K562 (cell line): ENCODE results near the gene TMCO1. TPM values are rescaled to one million over a fixed set of nuclear protein-coding genes. Genes with fewer than 3 reads are reported as not detected.

Experiments used
- BRD9 ChIP-seq: fragments of 450-650 bp; IDR thresholded peaks from 2 replicates; pipeline ENCODE4 v1.6.1; 2018; ENCODE audit warnings: low read depth; ENCODE audit not compliant: partially characterized antibody
- ELF4 ChIP-seq: fragments of 450-650 bp; formaldehyde crosslinking; IDR thresholded peaks from 2 replicates; pipeline ENCODE4 v1.4.0; 2022; ENCODE audit warnings: missing genetic modification characterization
- HNRNPH1 ChIP-seq: fragments of 200-400 bp; formaldehyde crosslinking; optimal IDR thresholded peaks from 2 replicates; pipeline ENCODE3; 2017; ENCODE audit warnings: low read depth, mild to moderate bottlenecking, low read length, moderate library complexity
- NR2F6 ChIP-seq: fragments of 450-650 bp; formaldehyde crosslinking; IDR thresholded peaks from 2 replicates; pipeline ENCODE4 v1.4.0; 2020; ENCODE audit warnings: mild to moderate bottlenecking
- NRF1 ChIP-seq, 2 experiments: fragments of 450-650 bp; IDR thresholded peaks in 1 of 2; conservative IDR thresholded peaks in 1 of 2; 2 replicates each; pipeline ENCODE4 v1.6.1; 2014; ENCODE audit warnings: mild to moderate bottlenecking in 2 of 2
- POLR2H ChIP-seq: IDR thresholded peaks from 2 replicates; pipeline ENCODE4 v1.6.1; 2016; ENCODE audit warnings: missing genetic modification characterization, low read depth, mild to moderate bottlenecking, control low read depth, missing compliant biosample characterization, moderate library complexity
- PRPF4 ChIP-seq: fragments of 200-400 bp; formaldehyde crosslinking; IDR thresholded peaks from one replicate; pipeline ENCODE4 v1.6.1; 2017; ENCODE audit warnings: low read length, low read depth, mild to moderate bottlenecking; ENCODE audit not compliant: insufficient read depth, poor library complexity, severe bottlenecking
- TOE1 ChIP-seq, 2 experiments: fragments of 450-650 bp in 1 of 2; sonication (generic) in 1 of 2; formaldehyde crosslinking in 1 of 2; IDR thresholded peaks; 2 replicates each; pipeline versions ENCODE4 v1.7.1 to v1.8.0; 2016 to 2022; ENCODE audit warnings: borderline replicate concordance in 2 of 2, mild to moderate bottlenecking in 2 of 2, antibody characterized with exemption in 1 of 2, inconsistent platforms in 1 of 2, low read depth in 1 of 2, missing genetic modification reagents in 1 of 2, moderate library complexity in 1 of 2
- ZC3H4 ChIP-seq: sonication (generic); formaldehyde crosslinking; IDR thresholded peaks from 2 replicates; pipeline ENCODE4 v1.9.0; 2021; ENCODE audit warnings: missing genetic modification reagents, borderline replicate concordance
- polyA plus RNA-seq, 8 experiments: library from polyadenylated mRNA; depleted of rRNA in 4 of 8; stranded (reverse) in 5 of 8; unstranded in 3 of 8; fragments of >200 nt; fragmentation: Nextera tagmentation in 2 of 8; fragmentation: Illumina TruSeq in 1 of 8; extraction: Ambion mirVana in 2 of 8; extraction: Trizol in 1 of 8; gene quantifications; 2 replicates each; pipeline versions ENCODE4 v1.2.1 to v1.2.3, GENCODE V29; 2011 to 2014; ENCODE audit warnings: inconsistent platforms in 1 of 8, missing spikeins in 1 of 8
- total RNA-seq, 7 experiments: library from RNA; depleted of rRNA in 6 of 7; stranded (reverse); fragments of >200 nt in 6 of 7; fragmentation: Illumina TruSeq in 2 of 7; extraction: Trizol in 2 of 7; gene quantifications; 2 replicates each; pipeline versions ENCODE4 v1.2.1 to v1.2.3, GENCODE V29; 2011 to 2021; ENCODE audit warnings: low replicate concordance in 1 of 7
- TF ChIP-seq, protein P1 (sequence below): fragments of 450-650 bp; formaldehyde crosslinking; IDR thresholded peaks from 2 replicates; pipeline ENCODE4 v1.4.0; 2022; ENCODE audit warnings: missing genetic modification characterization
- TF ChIP-seq, protein P2 (sequence below): fragments of 250-450 bp; sonication (Bioruptor Pico); IDR thresholded peaks from 2 replicates; pipeline ENCODE4 v1.4.0; 2020; ENCODE audit warnings: mild to moderate bottlenecking, moderate library complexity
- TF ChIP-seq, protein P3 (sequence below): fragments of 250-450 bp; sonication (Bioruptor Pico); IDR thresholded peaks from 2 replicates; pipeline ENCODE4 v1.5.1; 2021; ENCODE audit warnings: mild to moderate bottlenecking

TMCO1 gene
- total and polyA plus RNA-seq, 9 of the 15 experiments (the other 6 are each of a cell fraction or from before 2014, with no cell fraction given) = 69.3 to 561 (median 175) TPM

DNA sequence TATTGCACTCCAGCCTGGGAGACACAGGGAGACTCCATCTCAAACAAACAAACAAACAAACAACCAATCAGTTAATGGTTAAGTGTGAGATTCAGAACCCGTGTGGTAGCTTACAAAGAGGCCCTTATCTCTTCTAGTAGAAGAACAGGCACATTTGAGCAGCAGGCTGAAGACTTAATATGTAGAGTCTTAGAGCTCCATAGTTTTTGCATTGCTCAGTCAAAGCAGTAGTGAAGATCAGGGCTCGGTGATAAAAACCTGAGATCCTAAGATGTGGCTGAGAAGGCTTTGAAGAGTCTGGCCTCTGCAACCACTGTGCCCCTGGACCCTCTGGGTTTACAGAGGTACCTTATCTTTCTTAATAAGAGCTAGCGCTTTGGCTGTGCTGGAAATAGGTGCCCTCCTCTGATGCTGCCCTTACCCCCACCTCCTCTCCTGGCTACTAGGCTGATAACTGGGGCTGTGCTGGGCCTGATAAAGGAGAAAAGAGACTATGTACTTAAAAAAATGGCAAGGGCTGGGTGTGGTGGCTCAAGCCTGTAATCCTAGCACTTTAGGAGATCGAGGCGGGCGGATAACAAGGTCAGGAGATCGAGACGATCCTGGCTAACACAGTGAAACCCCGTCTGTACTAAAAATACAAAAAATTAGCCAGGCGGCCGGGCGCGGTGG, 48.3 kb upstream of the TMCO1 start (continued):
- TF ChIP-seq, protein P1, sequence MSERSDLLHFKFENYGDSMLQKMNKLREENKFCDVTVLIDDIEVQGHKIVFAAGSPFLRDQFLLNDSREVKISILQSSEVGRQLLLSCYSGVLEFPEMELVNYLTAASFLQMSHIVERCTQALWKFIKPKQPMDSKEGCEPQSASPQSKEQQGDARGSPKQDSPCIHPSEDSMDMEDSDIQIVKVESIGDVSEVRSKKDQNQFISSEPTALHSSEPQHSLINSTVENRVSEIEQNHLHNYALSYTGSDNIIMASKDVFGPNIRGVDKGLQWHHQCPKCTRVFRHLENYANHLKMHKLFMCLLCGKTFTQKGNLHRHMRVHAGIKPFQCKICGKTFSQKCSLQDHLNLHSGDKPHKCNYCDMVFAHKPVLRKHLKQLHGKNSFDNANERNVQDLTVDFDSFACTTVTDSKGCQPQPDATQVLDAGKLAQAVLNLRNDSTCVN (CRISPR knock-in tag) = no peak
- no peak for TF ChIP-seq NR2F6 (CRISPR knock-in tag)
- no peak for TF ChIP-seq ZC3H4 (CRISPR knock-in tag)
- no peak; a peak in 2 of 4 replicates for TF ChIP-seq NRF1 (conservative IDR thresholded peaks at IDR 0.05 in 1 of 2, IDR thresholded peaks at IDR 0.05 in 1 of 2)
- TF ChIP-seq BRD9 = peak; percentile 22
- TF ChIP-seq, protein P2, sequence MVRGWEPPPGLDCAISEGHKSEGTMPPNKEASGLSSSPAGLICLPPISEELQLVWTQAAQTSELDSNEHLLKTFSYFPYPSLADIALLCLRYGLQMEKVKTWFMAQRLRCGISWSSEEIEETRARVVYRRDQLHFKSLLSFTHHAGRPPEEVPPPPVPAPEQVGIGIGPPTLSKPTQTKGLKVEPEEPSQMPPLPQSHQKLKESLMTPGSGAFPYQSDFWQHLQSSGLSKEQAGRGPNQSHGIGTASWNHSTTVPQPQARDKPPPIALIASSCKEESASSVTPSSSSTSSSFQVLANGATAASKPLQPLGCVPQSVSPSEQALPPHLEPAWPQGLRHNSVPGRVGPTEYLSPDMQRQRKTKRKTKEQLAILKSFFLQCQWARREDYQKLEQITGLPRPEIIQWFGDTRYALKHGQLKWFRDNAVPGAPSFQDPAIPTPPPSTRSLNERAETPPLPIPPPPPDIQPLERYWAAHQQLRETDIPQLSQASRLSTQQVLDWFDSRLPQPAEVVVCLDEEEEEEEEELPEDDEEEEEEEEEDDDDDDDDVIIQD (CRISPR knock-in tag) = no peak
- TF ChIP-seq ELF4 (CRISPR knock-in tag) = 0 out of 2 replicates have a peak, but pooled peaks have one; percentile 19
- no peak for TF ChIP-seq TOE1 (IDR thresholded peaks at IDR 0.05; ENCODE audit: borderline replicate concordance)
- no peak for TF ChIP-seq TOE1 (CRISPR knock-in tag; IDR thresholded peaks at IDR 0.05; ENCODE audit: borderline replicate concordance, low read depth)
- TF ChIP-seq, protein P3, sequence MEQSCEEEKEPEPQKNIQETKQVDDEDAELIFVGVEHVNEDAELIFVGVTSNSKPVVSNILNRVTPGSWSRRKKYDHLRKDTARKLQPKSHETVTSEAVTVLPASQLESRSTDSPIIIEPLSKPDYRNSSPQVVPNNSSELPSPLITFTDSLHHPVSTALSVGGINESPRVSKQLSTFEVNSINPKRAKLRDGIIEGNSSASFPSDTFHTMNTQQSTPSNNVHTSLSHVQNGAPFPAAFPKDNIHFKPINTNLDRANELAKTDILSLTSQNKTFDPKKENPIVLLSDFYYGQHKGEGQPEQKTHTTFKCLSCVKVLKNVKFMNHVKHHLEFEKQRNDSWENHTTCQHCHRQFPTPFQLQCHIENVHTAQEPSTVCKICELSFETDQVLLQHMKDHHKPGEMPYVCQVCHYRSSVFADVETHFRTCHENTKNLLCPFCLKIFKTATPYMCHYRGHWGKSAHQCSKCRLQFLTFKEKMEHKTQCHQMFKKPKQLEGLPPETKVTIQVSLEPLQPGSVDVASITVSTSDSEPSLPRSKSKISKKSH (CRISPR knock-in tag) = no peak
- no peak for TF ChIP-seq POLR2H
- TF ChIP-seq HNRNPH1 = no peak
- no peak for TF ChIP-seq PRPF4
